ENCODE data around the gene TCTN2.

Gene TCTN2

DNA sequence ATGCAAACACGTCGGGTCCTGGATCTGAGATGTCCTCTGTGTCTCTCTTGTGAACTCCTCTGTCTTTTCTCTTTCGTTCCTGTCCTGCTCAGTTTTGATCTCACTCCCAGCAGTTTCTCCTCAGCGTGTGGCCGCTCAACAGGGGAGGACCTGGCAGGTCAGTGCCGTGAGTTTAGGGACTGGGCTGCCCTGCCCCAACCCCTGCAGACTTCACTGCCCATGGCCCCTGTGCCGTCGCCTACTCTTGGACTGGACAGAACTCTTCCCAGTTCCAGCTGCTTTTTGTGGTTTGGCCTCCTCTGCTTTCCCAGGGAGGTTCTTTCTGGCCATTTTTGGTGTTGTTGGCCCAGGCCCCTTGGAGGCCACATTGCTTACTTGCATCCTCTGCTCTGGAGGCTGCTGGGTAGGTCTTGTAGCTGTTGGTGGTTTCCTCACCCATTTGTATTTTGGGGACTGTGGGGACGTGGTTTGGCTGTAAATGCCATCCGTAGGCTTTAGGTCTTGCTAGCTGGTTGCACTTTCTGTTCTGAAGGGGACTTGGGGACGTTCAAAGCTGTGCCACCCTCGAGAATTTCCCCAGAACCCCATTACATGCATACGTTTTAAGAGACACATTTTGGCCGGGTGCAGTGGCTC lies 71.1 kb downstream of the TCTN2 start:
- no peak for ATAC-seq
- TF ChIP-seq SNAI2 (CRISPR knock-in tag; IDR thresholded peaks at IDR 0.05) (no peak), ZNF70 (CRISPR knock-in tag; IDR thresholded peaks at IDR 0.05) (no peak), ESRRG (CRISPR knock-in tag; IDR thresholded peaks at IDR 0.05) (no peak), ZFP30 (CRISPR knock-in tag; IDR thresholded peaks at IDR 0.05) (no peak), ARNTL (CRISPR knock-in tag; IDR thresholded peaks at IDR 0.05; ENCODE audit: borderline replicate concordance, low read depth) (no peak), BACH2 (CRISPR knock-in tag; IDR thresholded peaks at IDR 0.05; ENCODE audit: borderline replicate concordance) (no peak), RARB (CRISPR knock-in tag; IDR thresholded peaks at IDR 0.05) (no peak), PPARA (CRISPR knock-in tag; IDR thresholded peaks at IDR 0.05; ENCODE audit: borderline replicate concordance) (no peak), ZNF565 (CRISPR knock-in tag; conservative IDR thresholded peaks at IDR 0.05; ENCODE audit: low read depth) (no peak), CSDC2 (CRISPR knock-in tag; IDR thresholded peaks at IDR 0.05) (no peak)
- TF ChIP-seq, protein P1, sequence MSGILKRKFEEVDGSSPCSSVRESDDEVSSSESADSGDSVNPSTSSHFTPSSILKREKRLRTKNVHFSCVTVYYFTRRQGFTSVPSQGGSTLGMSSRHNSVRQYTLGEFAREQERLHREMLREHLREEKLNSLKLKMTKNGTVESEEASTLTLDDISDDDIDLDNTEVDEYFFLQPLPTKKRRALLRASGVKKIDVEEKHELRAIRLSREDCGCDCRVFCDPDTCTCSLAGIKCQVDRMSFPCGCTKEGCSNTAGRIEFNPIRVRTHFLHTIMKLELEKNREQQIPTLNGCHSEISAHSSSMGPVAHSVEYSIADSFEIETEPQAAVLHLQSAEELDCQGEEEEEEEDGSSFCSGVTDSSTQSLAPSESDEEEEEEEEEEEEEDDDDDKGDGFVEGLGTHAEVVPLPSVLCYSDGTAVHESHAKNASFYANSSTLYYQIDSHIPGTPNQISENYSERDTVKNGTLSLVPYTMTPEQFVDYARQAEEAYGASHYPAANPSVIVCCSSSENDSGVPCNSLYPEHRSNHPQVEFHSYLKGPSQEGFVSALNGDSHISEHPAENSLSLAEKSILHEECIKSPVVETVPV (CRISPR knock-in tag; IDR thresholded peaks at IDR 0.05): no peak
- TF ChIP-seq, protein P2, sequence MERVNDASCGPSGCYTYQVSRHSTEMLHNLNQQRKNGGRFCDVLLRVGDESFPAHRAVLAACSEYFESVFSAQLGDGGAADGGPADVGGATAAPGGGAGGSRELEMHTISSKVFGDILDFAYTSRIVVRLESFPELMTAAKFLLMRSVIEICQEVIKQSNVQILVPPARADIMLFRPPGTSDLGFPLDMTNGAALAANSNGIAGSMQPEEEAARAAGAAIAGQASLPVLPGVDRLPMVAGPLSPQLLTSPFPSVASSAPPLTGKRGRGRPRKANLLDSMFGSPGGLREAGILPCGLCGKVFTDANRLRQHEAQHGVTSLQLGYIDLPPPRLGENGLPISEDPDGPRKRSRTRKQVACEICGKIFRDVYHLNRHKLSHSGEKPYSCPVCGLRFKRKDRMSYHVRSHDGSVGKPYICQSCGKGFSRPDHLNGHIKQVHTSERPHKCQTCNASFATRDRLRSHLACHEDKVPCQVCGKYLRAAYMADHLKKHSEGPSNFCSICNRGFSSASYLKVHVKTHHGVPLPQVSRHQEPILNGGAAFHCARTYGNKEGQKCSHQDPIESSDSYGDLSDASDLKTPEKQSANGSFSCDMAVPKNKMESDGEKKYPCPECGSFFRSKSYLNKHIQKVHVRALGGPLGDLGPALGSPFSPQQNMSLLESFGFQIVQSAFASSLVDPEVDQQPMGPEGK (CRISPR knock-in tag; IDR thresholded peaks at IDR 0.05; ENCODE audit: borderline replicate concordance): no peak

DNA sequence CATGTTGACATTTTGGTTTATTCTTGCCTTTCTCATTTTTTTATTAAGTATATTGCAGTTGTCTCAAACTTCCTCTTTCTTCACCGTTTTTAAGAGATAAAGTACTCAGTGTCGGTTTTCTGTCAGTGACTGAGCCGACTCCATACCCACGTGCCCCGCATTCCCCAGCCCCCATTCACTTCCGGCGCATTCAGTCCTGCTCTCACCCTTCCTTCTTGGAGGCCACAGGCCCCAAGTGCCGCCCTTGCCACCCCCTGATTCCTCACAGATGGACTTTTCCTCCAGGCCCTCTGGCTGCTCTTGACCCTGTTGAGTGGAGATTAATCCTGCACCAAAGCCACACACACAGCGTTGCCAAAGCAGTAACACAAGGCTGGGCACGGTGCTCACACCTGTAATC lies 72.1 kb downstream of the TCTN2 start:
- no peak for ATAC-seq
- TF ChIP-seq ZNF565 (CRISPR knock-in tag; conservative IDR thresholded peaks at IDR 0.05; ENCODE audit: low read depth) (no peak), ZFP30 (CRISPR knock-in tag; IDR thresholded peaks at IDR 0.05) (no peak), SNAI2 (CRISPR knock-in tag; IDR thresholded peaks at IDR 0.05) (no peak), ISL1 (CRISPR knock-in tag; IDR thresholded peaks at IDR 0.05) (no peak), CSDC2 (CRISPR knock-in tag; IDR thresholded peaks at IDR 0.05) (no peak), ZNF8 (CRISPR knock-in tag; IDR thresholded peaks at IDR 0.05) (no peak), ARNTL (CRISPR knock-in tag; IDR thresholded peaks at IDR 0.05; ENCODE audit: borderline replicate concordance, low read depth) (no peak), ESRRG (CRISPR knock-in tag; IDR thresholded peaks at IDR 0.05) (no peak), TOX (CRISPR knock-in tag; IDR thresholded peaks at IDR 0.05; ENCODE audit: borderline replicate concordance) (no peak), BACH2 (CRISPR knock-in tag; IDR thresholded peaks at IDR 0.05; ENCODE audit: borderline replicate concordance) (no peak), ZC3H10 (CRISPR knock-in tag; IDR thresholded peaks at IDR 0.05) (no peak), RARB (CRISPR knock-in tag; IDR thresholded peaks at IDR 0.05) (no peak), ZNF70 (CRISPR knock-in tag; IDR thresholded peaks at IDR 0.05) (no peak), OSR1 (CRISPR knock-in tag; IDR thresholded peaks at IDR 0.05) (no peak), GLIS3 (CRISPR knock-in tag; IDR thresholded peaks at IDR 0.05) (no peak), TSHZ2 (CRISPR knock-in tag; IDR thresholded peaks at IDR 0.05) (no peak)
- TF ChIP-seq, protein P1 (CRISPR knock-in tag; IDR thresholded peaks at IDR 0.05): no peak
- TF ChIP-seq, protein P3, sequence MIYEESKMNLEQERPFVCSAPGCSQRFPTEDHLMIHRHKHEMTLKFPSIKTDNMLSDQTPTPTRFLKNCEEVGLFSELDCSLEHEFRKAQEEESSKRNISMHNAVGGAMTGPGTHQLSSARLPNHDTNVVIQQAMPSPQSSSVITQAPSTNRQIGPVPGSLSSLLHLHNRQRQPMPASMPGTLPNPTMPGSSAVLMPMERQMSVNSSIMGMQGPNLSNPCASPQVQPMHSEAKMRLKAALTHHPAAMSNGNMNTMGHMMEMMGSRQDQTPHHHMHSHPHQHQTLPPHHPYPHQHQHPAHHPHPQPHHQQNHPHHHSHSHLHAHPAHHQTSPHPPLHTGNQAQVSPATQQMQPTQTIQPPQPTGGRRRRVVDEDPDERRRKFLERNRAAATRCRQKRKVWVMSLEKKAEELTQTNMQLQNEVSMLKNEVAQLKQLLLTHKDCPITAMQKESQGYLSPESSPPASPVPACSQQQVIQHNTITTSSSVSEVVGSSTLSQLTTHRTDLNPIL (CRISPR knock-in tag; IDR thresholded peaks at IDR 0.05; ENCODE audit: low read depth): no peak
- TF ChIP-seq, protein P2 (CRISPR knock-in tag; IDR thresholded peaks at IDR 0.05; ENCODE audit: borderline replicate concordance): no peak
- TF ChIP-seq, protein P4, sequence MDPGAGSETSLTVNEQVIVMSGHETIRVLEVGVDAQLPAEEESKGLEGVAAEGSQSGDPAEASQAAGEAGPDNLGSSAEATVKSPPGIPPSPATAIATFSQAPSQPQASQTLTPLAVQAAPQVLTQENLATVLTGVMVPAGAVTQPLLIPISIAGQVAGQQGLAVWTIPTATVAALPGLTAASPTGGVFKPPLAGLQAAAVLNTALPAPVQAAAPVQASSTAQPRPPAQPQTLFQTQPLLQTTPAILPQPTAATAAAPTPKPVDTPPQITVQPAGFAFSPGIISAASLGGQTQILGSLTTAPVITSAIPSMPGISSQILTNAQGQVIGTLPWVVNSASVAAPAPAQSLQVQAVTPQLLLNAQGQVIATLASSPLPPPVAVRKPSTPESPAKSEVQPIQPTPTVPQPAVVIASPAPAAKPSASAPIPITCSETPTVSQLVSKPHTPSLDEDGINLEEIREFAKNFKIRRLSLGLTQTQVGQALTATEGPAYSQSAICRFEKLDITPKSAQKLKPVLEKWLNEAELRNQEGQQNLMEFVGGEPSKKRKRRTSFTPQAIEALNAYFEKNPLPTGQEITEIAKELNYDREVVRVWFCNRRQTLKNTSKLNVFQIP (CRISPR knock-in tag; IDR thresholded peaks at IDR 0.05; ENCODE audit: borderline replicate concordance, low read depth): no peak

All from SK-N-SH treated with all-trans-retinoic acid at 6 μM for 48 hours (cell line).